ENCODE results near the gene ZSWIM4. TPM values are rescaled to one million over a fixed set of nuclear protein-coding genes. Genes with fewer than 3 reads are reported as not detected.
A peak's percentile ranks its signal among the peaks of the same experiment; 100 is the strongest.

ZSWIM4 gene
- polyA plus RNA-seq, 3 donors = 0.19 to 1.1 (median 0.23) TPM

DNA sequence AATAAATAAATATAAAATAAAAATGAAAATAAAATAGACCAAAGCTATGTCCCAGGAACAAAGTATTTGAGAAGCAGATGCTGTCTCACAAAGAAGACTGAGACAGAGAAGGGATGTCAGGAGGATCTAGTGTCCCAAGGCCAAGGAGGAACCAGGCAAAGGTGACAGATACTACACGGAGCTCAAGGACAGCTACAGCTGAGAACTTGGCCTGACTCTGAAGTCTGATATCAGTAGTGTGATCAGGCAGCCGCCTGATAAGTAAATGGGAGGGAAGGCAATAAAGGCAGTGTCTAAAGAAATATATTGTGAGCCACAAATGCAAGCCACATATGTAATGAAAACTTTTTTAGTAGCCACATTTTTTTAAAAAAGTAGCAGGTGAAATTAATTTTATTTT lies 61.3 kb downstream of the ZSWIM4 start:
- Mint-ChIP-seq H3K27ac (peak overlapping the region in 4 of 7 donors; percentile 22 to 73 (median 46)), H3K4me1 (peaks cover 22% of the 10 kb centered on the region), H3K27me3 (ENCODE audit: low read depth in 3 of 3) (peaks cover 0 to 2% (median 0%) of the 10 kb centered on the region in 3 donors), H3K4me3 (no peak overlapping the region), H3K36me3 (peaks cover 0 to 2% of the 10 kb centered on the region in 2 donors), H3K9me3 (no peaks in the 10 kb centered on the region)
- Histone ChIP-seq H3K4me2 (replicated peaks; ENCODE audit: extremely low read depth, low read length, poor library complexity, severe bottlenecking) (no peak overlapping the region), H3K4me1 (ENCODE audit: control insufficient read depth in 1 of 2, insufficient read depth in 2 of 2, low read length in 2 of 2) (peaks cover 9 to 12% of the 10 kb centered on the region in 2 donors), H3K27me3 (ENCODE audit: control insufficient read depth in 2 of 2, insufficient read depth in 2 of 2, low read length in 2 of 2) (no peaks in the 10 kb centered on the region), H3K36me3 (replicated peaks in 1 of 2; ENCODE audit: control insufficient read depth in 1 of 2, insufficient read depth in 2 of 2, low read length in 2 of 2) (no peaks in the 10 kb centered on the region), H2AFZ (ENCODE audit: insufficient read depth, low read depth, low read length, poor library complexity, severe bottlenecking) (no peak overlapping the region), H3K9me3 (replicated peaks in 1 of 2; ENCODE audit: control insufficient read depth in 1 of 2, insufficient read depth in 1 of 2, low read length in 2 of 2) (no peaks in the 10 kb centered on the region), H3K27ac (ENCODE audit: low read depth in 1 of 2, low read length in 2 of 2) (no peak overlapping the region), H3K9ac (ENCODE audit: insufficient read depth, low read length, poor library complexity, severe bottlenecking) (no peak overlapping the region), H3K79me2 (ENCODE audit: insufficient read depth, low read length) (no peaks in the 10 kb centered on the region), H3K4me3 (replicated peaks in 1 of 3; ENCODE audit: low read depth in 2 of 3, low read length in 3 of 3) (no peak overlapping the region), H4K20me1 (ENCODE audit: insufficient read depth, low read length) (no peaks in the 10 kb centered on the region)
- intact Hi-C loops (cut with micrococcal nuclease) = no loop called here
- TF ChIP-seq, protein P1, sequence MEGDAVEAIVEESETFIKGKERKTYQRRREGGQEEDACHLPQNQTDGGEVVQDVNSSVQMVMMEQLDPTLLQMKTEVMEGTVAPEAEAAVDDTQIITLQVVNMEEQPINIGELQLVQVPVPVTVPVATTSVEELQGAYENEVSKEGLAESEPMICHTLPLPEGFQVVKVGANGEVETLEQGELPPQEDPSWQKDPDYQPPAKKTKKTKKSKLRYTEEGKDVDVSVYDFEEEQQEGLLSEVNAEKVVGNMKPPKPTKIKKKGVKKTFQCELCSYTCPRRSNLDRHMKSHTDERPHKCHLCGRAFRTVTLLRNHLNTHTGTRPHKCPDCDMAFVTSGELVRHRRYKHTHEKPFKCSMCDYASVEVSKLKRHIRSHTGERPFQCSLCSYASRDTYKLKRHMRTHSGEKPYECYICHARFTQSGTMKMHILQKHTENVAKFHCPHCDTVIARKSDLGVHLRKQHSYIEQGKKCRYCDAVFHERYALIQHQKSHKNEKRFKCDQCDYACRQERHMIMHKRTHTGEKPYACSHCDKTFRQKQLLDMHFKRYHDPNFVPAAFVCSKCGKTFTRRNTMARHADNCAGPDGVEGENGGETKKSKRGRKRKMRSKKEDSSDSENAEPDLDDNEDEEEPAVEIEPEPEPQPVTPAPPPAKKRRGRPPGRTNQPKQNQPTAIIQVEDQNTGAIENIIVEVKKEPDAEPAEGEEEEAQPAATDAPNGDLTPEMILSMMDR (IDR thresholded peaks at IDR 0.05) = no peak
- WGBS (ENCODE audit: insufficient coverage) = 50% methylated on average over 1 of the region's 2 CpGs
- DNase-seq = no peak

DNA sequence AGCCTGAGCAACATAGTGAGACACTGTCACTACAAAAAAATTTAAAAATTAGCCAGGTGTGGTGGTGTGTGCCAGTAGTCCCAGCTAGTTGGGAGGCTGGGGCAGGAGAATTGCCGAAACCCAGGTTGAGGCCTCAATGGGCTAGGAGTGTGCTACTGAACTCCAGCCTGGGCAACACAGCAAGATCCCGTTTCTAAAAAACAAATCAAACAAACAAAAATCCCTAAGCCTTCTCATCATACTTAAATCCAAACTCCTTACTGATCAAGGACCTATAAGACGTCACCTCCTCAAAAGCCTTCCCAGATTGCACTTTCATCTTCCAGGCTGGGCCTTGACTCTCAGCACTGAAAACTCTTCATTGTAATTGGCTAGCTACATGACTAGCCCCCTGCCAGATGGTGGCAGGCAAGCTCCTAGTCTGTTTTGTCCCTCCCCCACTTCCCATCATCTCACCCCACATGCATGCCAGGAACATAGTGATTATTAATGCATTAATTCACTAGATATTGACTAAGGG lies 64.2 kb downstream of the ZSWIM4 start:
- Histone ChIP-seq H3K27ac (ENCODE audit: low read depth in 1 of 2, low read length in 2 of 2) (no peak overlapping the region), H2AFZ (ENCODE audit: insufficient read depth, low read depth, low read length, poor library complexity, severe bottlenecking) (no peak overlapping the region), H3K4me1 (ENCODE audit: control insufficient read depth in 1 of 2, insufficient read depth in 2 of 2, low read length in 2 of 2) (peaks cover 18 to 29% of the 10 kb centered on the region in 2 donors), H4K20me1 (ENCODE audit: insufficient read depth, low read length) (no peaks in the 10 kb centered on the region), H3K4me3 (replicated peaks in 1 of 3; ENCODE audit: low read depth in 2 of 3, low read length in 3 of 3) (no peak overlapping the region), H3K79me2 (ENCODE audit: insufficient read depth, low read length) (no peaks in the 10 kb centered on the region), H3K4me2 (replicated peaks; ENCODE audit: extremely low read depth, low read length, poor library complexity, severe bottlenecking) (no peak overlapping the region), H3K9me3 (replicated peaks in 1 of 2; ENCODE audit: control insufficient read depth in 1 of 2, insufficient read depth in 1 of 2, low read length in 2 of 2) (peaks cover 0 to 4% of the 10 kb centered on the region in 2 donors), H3K9ac (ENCODE audit: insufficient read depth, low read length, poor library complexity, severe bottlenecking) (no peak overlapping the region), H3K36me3 (replicated peaks in 1 of 2; ENCODE audit: control insufficient read depth in 1 of 2, insufficient read depth in 2 of 2, low read length in 2 of 2) (no peaks in the 10 kb centered on the region), H3K27me3 (ENCODE audit: control insufficient read depth in 2 of 2, insufficient read depth in 2 of 2, low read length in 2 of 2) (peaks cover 3 to 11% of the 10 kb centered on the region in 2 donors)
- Mint-ChIP-seq H3K4me3 (no peak overlapping the region), H3K27me3 (ENCODE audit: low read depth in 3 of 3) (peaks cover 10 to 16% (median 13%) of the 10 kb centered on the region in 3 donors), H3K27ac (peak overlapping the region in 4 of 7 donors; percentile 9 to 89 (median 44)), H3K9me3 (peaks cover 0 to 3% (median 2%) of the 10 kb centered on the region in 7 donors), H3K4me1 (peaks cover 34% of the 10 kb centered on the region), H3K36me3 (peaks cover 3 to 4% of the 10 kb centered on the region in 2 donors)
- DNase-seq = peak in 1 of 3 donors; percentile 36
- intact Hi-C loops (cut with micrococcal nuclease) = no loop called here
- 92% methylated on average over 3 of the region's 3 CpGs for WGBS (ENCODE audit: insufficient coverage)
- TF ChIP-seq, protein P1 (IDR thresholded peaks at IDR 0.05) = no peak

Measured in CD14-positive monocyte (primary cell).